ENCODE measurements around the gene FBXL16. TPM values are rescaled to one million over a fixed set of nuclear protein-coding genes. Genes with fewer than 3 reads are reported as not detected.
A peak's percentile ranks its signal among the peaks of the same experiment; 100 is the strongest.

FBXL16 gene
- total and polyA plus RNA-seq, 2 of the 13 experiments (the other 11 are each of a cell fraction or from before 2014, with no cell fraction given), result 0.22 to 2.0 TPM

GRCh38 chr16:680967-681745 is 24.4 kb downstream of the FBXL16 start (continued):
- no peak for TF ChIP-seq PRDM15 (CRISPR knock-in tag; IDR thresholded peaks at IDR 0.05)
- TF ChIP-seq ZNF75D (CRISPR knock-in tag; IDR thresholded peaks at IDR 0.05; ENCODE audit: borderline replicate concordance), result no peak
- no peak for TF ChIP-seq CHD2 (IDR thresholded peaks at IDR 0.05; ENCODE audit: low read depth, low read length)
- no peak for TF ChIP-seq MED8 (CRISPR knock-in tag; IDR thresholded peaks at IDR 0.05; ENCODE audit: insufficient replicate concordance)
- TF ChIP-seq ELF1 (CRISPR knock-in tag; IDR thresholded peaks at IDR 0.05), result peak; percentile 73
- no peak for TF ChIP-seq ZNF430 (CRISPR knock-in tag; IDR thresholded peaks at IDR 0.05)
- TF ChIP-seq CBX5 (CRISPR knock-in tag; IDR thresholded peaks at IDR 0.05; ENCODE audit: borderline replicate concordance), result no peak
- TF ChIP-seq WIZ (CRISPR knock-in tag; IDR thresholded peaks at IDR 0.05), result no peak
- TF ChIP-seq, protein P1, sequence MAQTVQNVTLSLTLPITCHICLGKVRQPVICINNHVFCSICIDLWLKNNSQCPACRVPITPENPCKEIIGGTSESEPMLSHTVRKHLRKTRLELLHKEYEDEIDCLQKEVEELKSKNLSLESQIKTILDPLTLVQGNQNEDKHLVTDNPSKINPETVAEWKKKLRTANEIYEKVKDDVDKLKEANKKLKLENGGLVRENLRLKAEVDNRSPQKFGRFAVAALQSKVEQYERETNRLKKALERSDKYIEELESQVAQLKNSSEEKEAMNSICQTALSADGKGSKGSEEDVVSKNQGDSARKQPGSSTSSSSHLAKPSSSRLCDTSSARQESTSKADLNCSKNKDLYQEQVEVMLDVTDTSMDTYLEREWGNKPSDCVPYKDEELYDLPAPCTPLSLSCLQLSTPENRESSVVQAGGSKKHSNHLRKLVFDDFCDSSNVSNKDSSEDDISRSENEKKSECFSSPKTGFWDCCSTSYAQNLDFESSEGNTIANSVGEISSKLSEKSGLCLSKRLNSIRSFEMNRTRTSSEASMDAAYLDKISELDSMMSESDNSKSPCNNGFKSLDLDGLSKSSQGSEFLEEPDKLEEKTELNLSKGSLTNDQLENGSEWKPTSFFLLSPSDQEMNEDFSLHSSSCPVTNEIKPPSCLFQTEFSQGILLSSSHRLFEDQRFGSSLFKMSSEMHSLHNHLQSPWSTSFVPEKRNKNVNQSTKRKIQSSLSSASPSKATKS (CRISPR knock-in tag; IDR thresholded peaks at IDR 0.05), result no peak
- 0 out of 2 replicates have a peak, but pooled peaks have one; percentile 41 for TF ChIP-seq ZNF839 (CRISPR knock-in tag; IDR thresholded peaks at IDR 0.05; ENCODE audit: borderline replicate concordance)
- TF ChIP-seq THYN1 (CRISPR knock-in tag; IDR thresholded peaks at IDR 0.05; ENCODE audit: borderline replicate concordance, low read depth), result no peak
- no peak for TF ChIP-seq PAX8 (CRISPR knock-in tag; IDR thresholded peaks at IDR 0.05; ENCODE audit: borderline replicate concordance)
- TF ChIP-seq ZNF562 (CRISPR knock-in tag; IDR thresholded peaks at IDR 0.05; ENCODE audit: borderline replicate concordance), result no peak
- TF ChIP-seq CEBPG (CRISPR knock-in tag; IDR thresholded peaks at IDR 0.05), result no peak
- no peak for TF ChIP-seq USF2 (IDR thresholded peaks at IDR 0.05; ENCODE audit: low read depth, low read length)
- no peak for TF ChIP-seq USF2 (CRISPR knock-in tag; IDR thresholded peaks at IDR 0.05; ENCODE audit: borderline replicate concordance)
- no peak for TF ChIP-seq TFAP4 (IDR thresholded peaks at IDR 0.05; ENCODE audit: borderline replicate concordance, low read depth)
- 0 out of 2 replicates have a peak, but pooled peaks have one; percentile 33 for TF ChIP-seq MIER3 (CRISPR knock-in tag; IDR thresholded peaks at IDR 0.05; ENCODE audit: borderline replicate concordance)
- TF ChIP-seq CREM (IDR thresholded peaks at IDR 0.05), result no peak
- TF ChIP-seq CREM (CRISPR knock-in tag; IDR thresholded peaks at IDR 0.05), result no peak
- no peak for TF ChIP-seq HNRNPLL (IDR thresholded peaks at IDR 0.05; ENCODE audit: low read depth, low read length, poor library complexity, severe bottlenecking)
